H9 (cell line): ENCODE data around the gene RAB43. TPM values are rescaled to one million over a fixed set of nuclear protein-coding genes. Genes with fewer than 3 reads are reported as not detected.

ENCODE experiments used
- DNase-seq: peaks from one replicate; pipeline ENCODE4 v3.0.0-alpha.2; 2017
- H2AFZ ChIP-seq: one replicate; pipeline ENCODE4 v1.6.1; 2013; ENCODE audit warnings: mild to moderate bottlenecking, low read length, control low read depth, moderate library complexity
- H2AK5ac ChIP-seq: 2 replicates; pipeline ENCODE4 v1.6.1; 2013; ENCODE audit warnings: low read length, control low read depth, mixed read lengths; ENCODE audit not compliant: insufficient read length
- H2BK120ac ChIP-seq: one replicate; pipeline ENCODE4 v1.6.1; 2013; ENCODE audit warnings: low read depth, mild to moderate bottlenecking, low read length, control low read depth, inconsistent platforms; ENCODE audit not compliant: poor library complexity, severe bottlenecking
- H2BK12ac ChIP-seq: 2 replicates; pipeline ENCODE4 v1.6.1; 2013; ENCODE audit warnings: low read length, control low read depth, mixed read lengths, low read depth; ENCODE audit not compliant: insufficient read length
- H2BK15ac ChIP-seq: 2 replicates; pipeline ENCODE4 v1.6.1; 2013; ENCODE audit warnings: low read depth, low read length, control low read depth
- H2BK20ac ChIP-seq: one replicate; pipeline ENCODE4 v1.6.1; 2013; ENCODE audit warnings: low read depth, mild to moderate bottlenecking, low read length, control low read depth, inconsistent platforms; ENCODE audit not compliant: poor library complexity, severe bottlenecking
- H2BK5ac ChIP-seq: 2 replicates; pipeline ENCODE4 v1.6.1; 2013; ENCODE audit warnings: low read length, control low read depth, mixed read lengths; ENCODE audit not compliant: insufficient read length
- H3K14ac ChIP-seq: 2 replicates; pipeline ENCODE4 v1.6.1; 2013; ENCODE audit warnings: low read length, control low read depth; ENCODE audit not compliant: insufficient read depth
- H3K18ac ChIP-seq: 2 replicates; pipeline ENCODE4 v1.6.1; 2013; ENCODE audit warnings: low read depth, mild to moderate bottlenecking, mixed read lengths, low read length, control low read depth; ENCODE audit not compliant: insufficient read length
- H3K23ac ChIP-seq: 2 replicates; pipeline ENCODE4 v1.6.1; 2013; ENCODE audit warnings: low read length, control low read depth, mixed read lengths, low read depth; ENCODE audit not compliant: insufficient read length
- H3K23me2 ChIP-seq: 2 replicates; pipeline ENCODE4 v1.6.1; 2013; ENCODE audit warnings: low read depth, mild to moderate bottlenecking, mixed read lengths, low read length, control low read depth; ENCODE audit not compliant: insufficient read length, poor library complexity, severe bottlenecking
- H3K27ac ChIP-seq: 2 replicates; pipeline ENCODE4 v1.5.1; 2013; ENCODE audit warnings: low read length, control low read depth, mixed read lengths, low read depth; ENCODE audit not compliant: insufficient read length
- H3K27me3 ChIP-seq: 2 replicates; pipeline ENCODE4 v1.6.1; 2013; ENCODE audit warnings: low read length, control low read depth, inconsistent platforms; ENCODE audit not compliant: insufficient read depth
- H3K4ac ChIP-seq: 2 replicates; pipeline ENCODE4 v1.6.1; 2013; ENCODE audit warnings: low read depth, mild to moderate bottlenecking, control low read depth, inconsistent platforms, low read length, moderate library complexity
- H3K4me1 ChIP-seq: 2 replicates; pipeline ENCODE4 v1.6.1; 2013; ENCODE audit warnings: low read length, control low read depth, inconsistent platforms; ENCODE audit not compliant: insufficient read depth
- H3K4me2 ChIP-seq: 2 replicates; pipeline ENCODE4 v1.6.1; 2013; ENCODE audit warnings: low read length, control low read depth, mixed read lengths; ENCODE audit not compliant: insufficient read length, insufficient read depth
- H3K56ac ChIP-seq: 2 replicates; pipeline ENCODE4 v1.6.1; 2013; ENCODE audit warnings: low read depth, mild to moderate bottlenecking, mixed read lengths, low read length, control low read depth; ENCODE audit not compliant: insufficient read length
- H3K79me1 ChIP-seq: 2 replicates; pipeline ENCODE4 v1.6.1; 2013; ENCODE audit warnings: low read depth, mild to moderate bottlenecking, moderate library complexity, low read length, control low read depth, inconsistent platforms; ENCODE audit not compliant: insufficient read depth, poor library complexity, severe bottlenecking
- H3K79me2 ChIP-seq: 2 replicates; pipeline ENCODE4 v1.6.1; 2013; ENCODE audit warnings: low read length, control low read depth, inconsistent platforms; ENCODE audit not compliant: insufficient read depth
- H3K9ac ChIP-seq: 2 replicates; pipeline ENCODE4 v1.6.1; 2013; ENCODE audit warnings: low read length, control low read depth, mixed read lengths; ENCODE audit not compliant: insufficient read length; ENCODE audit errors: extremely low read depth
- H3K9me3 ChIP-seq: one replicate; pipeline ENCODE4 v1.6.1; 2013; ENCODE audit warnings: low read depth, low read length, inconsistent platforms; ENCODE audit not compliant: control insufficient read depth
- H3T11ph ChIP-seq: one replicate; pipeline ENCODE4 v1.6.1; 2013; ENCODE audit warnings: mild to moderate bottlenecking, low read length, control low read depth, inconsistent platforms
- H4K20me1 ChIP-seq: one replicate; pipeline ENCODE4 v1.6.1; 2013; ENCODE audit not compliant: control insufficient read depth, insufficient read length, insufficient read depth
- H4K5ac ChIP-seq: 2 replicates; pipeline ENCODE4 v1.6.1; 2013; ENCODE audit warnings: low read depth, mild to moderate bottlenecking, mixed read lengths, low read length, control low read depth; ENCODE audit not compliant: insufficient read length
- H4K8ac ChIP-seq: replicated peaks from 2 replicates; pipeline ENCODE4 v1.6.1; 2013; ENCODE audit warnings: low read length, control low read depth, mixed read lengths, low read depth; ENCODE audit not compliant: insufficient read length
- H4K91ac ChIP-seq: 2 replicates; pipeline ENCODE4 v1.6.1; 2013; ENCODE audit warnings: low read depth, mild to moderate bottlenecking, moderate library complexity, mixed read lengths, low read length, control low read depth; ENCODE audit not compliant: insufficient read length
- H3K27ac Mint-ChIP-seq, 3 experiments: 2 replicates in 2 of 3; 3 replicates in 1 of 3; pipeline ENCODE4 v1.8.0; 2020 to 2021; ENCODE audit warnings: mixed read lengths in 3 of 3, mild to moderate bottlenecking in 1 of 3, moderate library complexity in 1 of 3
- H3K27me3 Mint-ChIP-seq: 2 replicates; pipeline ENCODE4 v1.8.0; 2021; ENCODE audit warnings: low read depth, mild to moderate bottlenecking, moderate library complexity, mixed read lengths
- H3K36me3 Mint-ChIP-seq, 3 experiments: 2 replicates in 2 of 3; 3 replicates in 1 of 3; pipeline ENCODE4 v1.8.0; 2020 to 2021; ENCODE audit warnings: low read depth in 3 of 3, mixed read lengths in 3 of 3; ENCODE audit not compliant: insufficient read depth in 1 of 3
- H3K4me1 Mint-ChIP-seq, 2 experiments: 2 replicates each; pipeline ENCODE4 v1.8.0; 2020; ENCODE audit warnings: mixed read lengths in 2 of 2
- H3K4me3 Mint-ChIP-seq, 2 experiments: 2 replicates in 1 of 2; 3 replicates in 1 of 2; pipeline ENCODE4 v1.8.0; 2020 to 2021; ENCODE audit warnings: mild to moderate bottlenecking in 2 of 2, mixed read lengths in 2 of 2, moderate library complexity in 1 of 2
- H3K9me3 Mint-ChIP-seq, 2 experiments: 2 replicates in 1 of 2; 3 replicates in 1 of 2; pipeline ENCODE4 v1.8.0; 2020; ENCODE audit warnings: mild to moderate bottlenecking in 2 of 2, mixed read lengths in 2 of 2, moderate library complexity in 1 of 2
- WGBS: extraction: QIAGEN DNeasy Blood & Tissue Kit; methylation state at CpG from one replicate; pipeline ENCODE4 v1.1.7; 2013; ENCODE audit warnings: missing lambda C conversion rate, low lambda C conversion rate, mixed read lengths; ENCODE audit not compliant: insufficient read length; ENCODE audit errors: extremely low coverage; 5-methylcytosine and 5-hydroxymethylcytosine counted together
- total RNA-seq: library from RNA; stranded (reverse); gene quantifications from 2 replicates; pipeline ENCODE4 v1.2.1, GENCODE V29; 2021
- TF ChIP-seq, protein P1 (sequence below): fragments of 200-600 bp; sonication (generic); conservative IDR thresholded peaks from 3 replicates; pipeline ENCODE4 v1.8.0; 2021; ENCODE audit warnings: antibody characterized with exemption, mild to moderate bottlenecking

The RAB43 gene
- total RNA-seq, 1 experiment from 2014 or later: 13.6 TPM

DNA sequence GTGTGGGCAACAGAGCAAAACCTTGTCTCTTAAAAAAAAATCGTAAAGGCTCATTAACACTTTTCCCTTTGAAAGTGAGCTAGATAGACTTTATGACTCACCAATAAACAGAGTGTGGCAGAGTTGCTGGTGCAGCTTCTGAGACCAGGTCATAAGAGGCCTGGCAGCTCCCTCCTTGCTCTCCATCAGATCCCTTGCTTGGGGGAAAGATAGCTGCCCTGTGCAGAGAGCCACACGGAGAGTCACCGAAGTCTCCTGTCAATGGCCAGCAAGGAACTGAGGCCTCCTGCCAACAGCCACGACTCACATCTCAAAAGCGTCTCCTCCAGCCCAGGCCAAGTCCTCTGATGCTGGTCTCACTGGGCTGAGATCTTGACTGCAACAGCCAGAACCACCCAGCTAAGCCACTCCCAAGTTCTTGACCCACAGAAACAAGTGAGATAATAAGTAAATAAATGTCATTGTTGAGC, 69.7 kb downstream of the RAB43 start:
- Mint-ChIP-seq H3K4me3 (no peak overlapping the region), H3K4me1 (peaks cover 2 to 6% of the 10 kb centered on the region in 2 experiments; a peak in 3 of 4 replicates), H3K27ac (peak overlapping the region in 1 of 3 experiments; percentile 65; a peak in 2 of 7 replicates), H3K9me3 (peaks cover 6 to 8% of the 10 kb centered on the region in 2 experiments; a peak in 4 of 5 replicates), H3K36me3 (peaks cover 0 to 6% (median 0%) of the 10 kb centered on the region in 3 experiments; a peak in 1 of 7 replicates), H3K27me3 (peaks cover 10% of the 10 kb centered on the region)
- Histone ChIP-seq H2BK20ac (no peak overlapping the region), H3K9ac (no peak overlapping the region), H3K14ac (no peak overlapping the region; the same call in 1 of the 2 replicates), H3K4me2 (no peak overlapping the region), H2BK5ac (no peak overlapping the region), H4K20me1 (no peaks in the 10 kb centered on the region), H3K4ac (no peak overlapping the region), H2AFZ (no peak overlapping the region), H2AK5ac (no peak overlapping the region), H2BK120ac (no peak overlapping the region), H3K79me1 (no peaks in the 10 kb centered on the region), H2BK12ac (no peak overlapping the region), H3K18ac (no peak overlapping the region), H3K27ac (no peak overlapping the region), H4K8ac (no peak overlapping the region), H3K23ac (no peak overlapping the region), H3T11ph (no peak overlapping the region), H3K27me3 (no peaks in the 10 kb centered on the region), H3K4me1 (no peaks in the 10 kb centered on the region), H3K79me2 (no peaks in the 10 kb centered on the region), H3K56ac (no peak overlapping the region), H2BK15ac (no peak overlapping the region), H3K9me3 (no peaks in the 10 kb centered on the region), H3K23me2 (no peaks in the 10 kb centered on the region), H4K5ac (no peak overlapping the region), H4K91ac (no peak overlapping the region)
- WGBS: no CpG with 5 or more reads among the region's 5 CpGs
- TF ChIP-seq, protein P1, sequence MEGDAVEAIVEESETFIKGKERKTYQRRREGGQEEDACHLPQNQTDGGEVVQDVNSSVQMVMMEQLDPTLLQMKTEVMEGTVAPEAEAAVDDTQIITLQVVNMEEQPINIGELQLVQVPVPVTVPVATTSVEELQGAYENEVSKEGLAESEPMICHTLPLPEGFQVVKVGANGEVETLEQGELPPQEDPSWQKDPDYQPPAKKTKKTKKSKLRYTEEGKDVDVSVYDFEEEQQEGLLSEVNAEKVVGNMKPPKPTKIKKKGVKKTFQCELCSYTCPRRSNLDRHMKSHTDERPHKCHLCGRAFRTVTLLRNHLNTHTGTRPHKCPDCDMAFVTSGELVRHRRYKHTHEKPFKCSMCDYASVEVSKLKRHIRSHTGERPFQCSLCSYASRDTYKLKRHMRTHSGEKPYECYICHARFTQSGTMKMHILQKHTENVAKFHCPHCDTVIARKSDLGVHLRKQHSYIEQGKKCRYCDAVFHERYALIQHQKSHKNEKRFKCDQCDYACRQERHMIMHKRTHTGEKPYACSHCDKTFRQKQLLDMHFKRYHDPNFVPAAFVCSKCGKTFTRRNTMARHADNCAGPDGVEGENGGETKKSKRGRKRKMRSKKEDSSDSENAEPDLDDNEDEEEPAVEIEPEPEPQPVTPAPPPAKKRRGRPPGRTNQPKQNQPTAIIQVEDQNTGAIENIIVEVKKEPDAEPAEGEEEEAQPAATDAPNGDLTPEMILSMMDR: no peak
- no peak for DNase-seq
